Activated naive CD4-positive, alpha-beta T cell treated with anti-CD3 and anti-CD28 coated beads, Interleukin-2, amount 50 U/mL, for 24 hours (primary cell): ENCODE data around the gene ARID3A.
A peak's percentile ranks its signal among the peaks of the same experiment; 100 is the strongest.

Experiments
- H3K27ac Mint-ChIP-seq: one replicate; pipeline ENCODE4 v1.8.0; 2021; ENCODE audit warnings: mild to moderate bottlenecking, mixed read lengths
- H3K27me3 Mint-ChIP-seq: one replicate; pipeline ENCODE4 v1.8.0; 2021; ENCODE audit warnings: mixed read lengths
- H3K36me3 Mint-ChIP-seq: one replicate; pipeline ENCODE4 v1.8.0; 2021; ENCODE audit warnings: mixed read lengths
- H3K4me1 Mint-ChIP-seq: one replicate; pipeline ENCODE4 v1.8.0; 2021; ENCODE audit warnings: mixed read lengths
- H3K4me3 Mint-ChIP-seq: one replicate; pipeline ENCODE4 v1.8.0; 2021; ENCODE audit warnings: mild to moderate bottlenecking, mixed read lengths
- H3K9me3 Mint-ChIP-seq: one replicate; pipeline ENCODE4 v1.8.0; 2021; ENCODE audit warnings: mixed read lengths

Gene ARID3A

GRCh38 chr19:918481-919198, 7.2 kb upstream of the ARID3A start:
- Mint-ChIP-seq H3K9me3 (no peaks in the 10 kb centered on the region), H3K4me3 (peak overlapping the region; percentile 44), H3K36me3 (no peaks in the 10 kb centered on the region), H3K27ac (no peak overlapping the region), H3K27me3 (no peaks in the 10 kb centered on the region), H3K4me1 (peaks cover 20% of the 10 kb centered on the region)

GRCh38 chr19:919199-920050, 6.4 kb upstream of the ARID3A start:
- peak overlapping the region; percentile 44 for H3K4me3 Mint-ChIP-seq
- H3K9me3 Mint-ChIP-seq = no peaks in the 10 kb centered on the region
- no peaks in the 10 kb centered on the region for H3K36me3 Mint-ChIP-seq
- H3K27me3 Mint-ChIP-seq = no peaks in the 10 kb centered on the region
- H3K27ac Mint-ChIP-seq = peak overlapping the region; percentile 30
- H3K4me1 Mint-ChIP-seq = peaks cover 20% of the 10 kb centered on the region

GRCh38 chr19:920051-920864, 5.6 kb upstream of the ARID3A start:
- no peaks in the 10 kb centered on the region for H3K27me3 Mint-ChIP-seq
- peaks cover 16% of the 10 kb centered on the region for H3K4me1 Mint-ChIP-seq
- H3K4me3 Mint-ChIP-seq = peak overlapping the region; percentile 88
- H3K36me3 Mint-ChIP-seq = no peaks in the 10 kb centered on the region
- no peaks in the 10 kb centered on the region for H3K9me3 Mint-ChIP-seq
- peak overlapping the region; percentile 89 for H3K27ac Mint-ChIP-seq

GRCh38 chr19:924553-925086, 1.2 kb upstream of the ARID3A start:
- H3K36me3 Mint-ChIP-seq = no peaks in the 10 kb centered on the region
- H3K27me3 Mint-ChIP-seq = no peaks in the 10 kb centered on the region
- peaks cover 16% of the 10 kb centered on the region for H3K4me1 Mint-ChIP-seq
- H3K4me3 Mint-ChIP-seq = peak overlapping the region; percentile 79
- no peaks in the 10 kb centered on the region for H3K9me3 Mint-ChIP-seq
- H3K27ac Mint-ChIP-seq = no peak overlapping the region

- H3K4me1 Mint-ChIP-seq = peaks cover 16% of the 10 kb centered on the region
- H3K27ac Mint-ChIP-seq = no peak overlapping the region
These were observed 729 bp upstream of the ARID3A start for GRCh38 chr19:925087-925525.

GRCh38 chr19:926323-926588, 421 bp downstream of the ARID3A start:
- Mint-ChIP-seq H3K4me3 (peak overlapping the region; percentile 72), H3K27me3 (no peaks in the 10 kb centered on the region), H3K4me1 (peaks cover 8% of the 10 kb centered on the region), H3K9me3 (no peaks in the 10 kb centered on the region), H3K36me3 (no peaks in the 10 kb centered on the region), H3K27ac (no peak overlapping the region)

More at GRCh38 chr19:925087-925525, 729 bp upstream of the ARID3A start:
- H3K9me3 Mint-ChIP-seq = no peaks in the 10 kb centered on the region
- H3K27me3 Mint-ChIP-seq = no peaks in the 10 kb centered on the region
- peak overlapping the region; percentile 79 for H3K4me3 Mint-ChIP-seq
- no peaks in the 10 kb centered on the region for H3K36me3 Mint-ChIP-seq

- H3K9me3 Mint-ChIP-seq = no peaks in the 10 kb centered on the region
- no peaks in the 10 kb centered on the region for H3K36me3 Mint-ChIP-seq
- no peaks in the 10 kb centered on the region for H3K27me3 Mint-ChIP-seq
- H3K4me1 Mint-ChIP-seq = peaks cover 3% of the 10 kb centered on the region
- H3K27ac Mint-ChIP-seq = no peak overlapping the region
- H3K4me3 Mint-ChIP-seq = peak overlapping the region; percentile 80
These were observed 935 bp downstream of the ARID3A start for GRCh38 chr19:926589-927350.

- no peak overlapping the region for H3K27ac Mint-ChIP-seq
- H3K4me1 Mint-ChIP-seq = peaks cover 3% of the 10 kb centered on the region
- H3K4me3 Mint-ChIP-seq = no peak overlapping the region
- no peaks in the 10 kb centered on the region for H3K9me3 Mint-ChIP-seq
- no peaks in the 10 kb centered on the region for H3K27me3 Mint-ChIP-seq
- H3K36me3 Mint-ChIP-seq = no peaks in the 10 kb centered on the region
These were observed 1.5 kb downstream of the ARID3A start for GRCh38 chr19:927351-927779.

GRCh38 chr19:927780-928401, 2.1 kb downstream of the ARID3A start:
- no peaks in the 10 kb centered on the region for H3K27me3 Mint-ChIP-seq
- no peak overlapping the region for H3K27ac Mint-ChIP-seq
- no peaks in the 10 kb centered on the region for H3K36me3 Mint-ChIP-seq
- H3K4me3 Mint-ChIP-seq = no peak overlapping the region
- no peaks in the 10 kb centered on the region for H3K9me3 Mint-ChIP-seq
- H3K4me1 Mint-ChIP-seq = peaks cover 7% of the 10 kb centered on the region

GRCh38 chr19:928471-929202, 2.8 kb downstream of the ARID3A start:
- Mint-ChIP-seq H3K27me3 (no peaks in the 10 kb centered on the region), H3K4me3 (no peak overlapping the region), H3K4me1 (peaks cover 9% of the 10 kb centered on the region), H3K27ac (no peak overlapping the region), H3K36me3 (no peaks in the 10 kb centered on the region), H3K9me3 (no peaks in the 10 kb centered on the region)

GRCh38 chr19:929203-929890, 3.5 kb downstream of the ARID3A start:
- Mint-ChIP-seq H3K36me3 (no peaks in the 10 kb centered on the region), H3K4me3 (no peak overlapping the region), H3K27me3 (no peaks in the 10 kb centered on the region), H3K27ac (no peak overlapping the region), H3K4me1 (peaks cover 9% of the 10 kb centered on the region), H3K9me3 (no peaks in the 10 kb centered on the region)

- Mint-ChIP-seq H3K4me3 (no peak overlapping the region), H3K4me1 (peaks cover 9% of the 10 kb centered on the region), H3K27ac (no peak overlapping the region), H3K36me3 (no peaks in the 10 kb centered on the region), H3K27me3 (no peaks in the 10 kb centered on the region), H3K9me3 (no peaks in the 10 kb centered on the region)
These were observed 4.0 kb downstream of the ARID3A start for GRCh38 chr19:929891-930258.

- peaks cover 10% of the 10 kb centered on the region for H3K4me1 Mint-ChIP-seq
- no peaks in the 10 kb centered on the region for H3K9me3 Mint-ChIP-seq
- H3K27me3 Mint-ChIP-seq = no peaks in the 10 kb centered on the region
- no peaks in the 10 kb centered on the region for H3K36me3 Mint-ChIP-seq
- H3K4me3 Mint-ChIP-seq = no peak overlapping the region
- no peak overlapping the region for H3K27ac Mint-ChIP-seq
These were observed 6.2 kb downstream of the ARID3A start for GRCh38 chr19:931860-932647.
